Ovary (tissue), 9 donors: ENCODE results near the gene PTPN1. TPM values are rescaled to one million over a fixed set of nuclear protein-coding genes. Genes with fewer than 3 reads are reported as not detected.

Experiments
- DNase-seq, 5 donors: peaks; one replicate each; pipeline ENCODE4 v3.0.0-alpha.2; 2019 to 2020
- H3K27ac ChIP-seq, 2 donors: fragments of 200-600 bp; one replicate each; pipeline versions ENCODE4 v1.5.1 to v1.8.0; 2019 to 2022
- H3K27me3 ChIP-seq: fragments of 200-600 bp; one replicate; pipeline ENCODE4 v1.8.0; 2022
- H3K36me3 ChIP-seq: fragments of 200-600 bp; sonication (generic); one replicate; pipeline ENCODE4 v1.5.1; 2019
- H3K4me1 ChIP-seq: one replicate; pipeline ENCODE4 v1.8.1; 2013; ENCODE audit warnings: mild to moderate bottlenecking, moderate library complexity; ENCODE audit not compliant: insufficient read depth
- H3K4me3 ChIP-seq: fragments of 200-600 bp; sonication (generic); one replicate; pipeline ENCODE4 v1.5.1; 2017
- H3K9me3 ChIP-seq, 2 donors: fragments of 200-600 bp in 1 of 2; sonication (generic) in 1 of 2; one replicate each; pipeline versions ENCODE4 v1.5.1 to v1.8.1; 2013 to 2019; ENCODE audit warnings: mild to moderate bottlenecking in 1 of 2, moderate library complexity in 1 of 2
- CTCF ChIP-seq, 3 donors: fragments of 450-650 bp in 2 of 3; fragments of 200-600 bp in 1 of 3; IDR thresholded peaks; one replicate each; pipeline versions ENCODE4 v1.5.1 to v1.8.0; 2016 to 2022; ENCODE audit warnings: antibody characterized with exemption in 3 of 3, mild to moderate bottlenecking in 1 of 3
- EP300 ChIP-seq: sonication (generic); formaldehyde crosslinking; IDR thresholded peaks from one replicate; pipeline ENCODE4 v1.6.1; 2017; ENCODE audit warnings: antibody characterized with exemption
- POLR2A ChIP-seq: fragments of 450-650 bp; IDR thresholded peaks from one replicate; pipeline ENCODE4 v1.6.1; 2017; ENCODE audit warnings: antibody characterized with exemption, mild to moderate bottlenecking, moderate library complexity
- WGBS, 3 donors: extraction: QIAGEN DNeasy Blood & Tissue Kit in 1 of 3; methylation state at CpG; one replicate each; pipeline versions ENCODE4 v1.1.5 to v1.1.7; 2013 to 2017; 5-methylcytosine and 5-hydroxymethylcytosine counted together
- intact Hi-C, 4 donors: fragments of 100-400 bp; cut with DNase I; formaldehyde crosslinking; loops; one replicate each; pipeline versions ENCODE4 v1.11.0 to v1.15.1; 2022 to 2023
- polyA plus RNA-seq, 2 donors: library from polyadenylated mRNA; stranded (reverse); fragments of 200-250 nt in 1 of 2; fragments of 350-450 nt in 1 of 2; fragmentation: Illumina TruSeq in 1 of 2; extraction: RNeasy Lipid Tissue Mini Kit (QIAGEN cat#74804) in 1 of 2; gene quantifications; one replicate each; pipeline ENCODE4 v1.2.3, GENCODE V29; 2013 to 2014
- total RNA-seq, 7 donors: library from RNA; depleted of rRNA in 2 of 7; stranded (reverse); fragments of >200 nt in 2 of 7; fragmentation: NEBNext Ultra II Directional in 3 of 7; extraction: Animal tissue kit (Norgen Biotek cat#: 25700) in 3 of 7; gene quantifications; one replicate each; pipeline versions ENCODE4 v1.1.0 to v1.2.4, GENCODE V29; 2016 to 2023
- donor health status: DM: no; HTN: no; CAD: no; lungs with moderate emphysema.
- donor health status: DM: no; HTN: no; CAD: no.
- donor health status: Bipolar disorder and iron deficiency.
- donor health status: DM: yes; HTN: yes; CAD: no.
- donor health status: DM: no; HTN: no; CAD: no.
- donor health status: DM: yes; HTN: yes; CAD: no.

The PTPN1 gene
- total and polyA plus RNA-seq, 9 donors, result 17.6 to 36.7 (median 26.6) TPM

- Histone ChIP-seq H3K9me3 (no peaks in the 10 kb centered on the region), H3K4me3 (no peak overlapping the region), H3K27ac (no peak overlapping the region), H3K36me3 (no peaks in the 10 kb centered on the region), H3K27me3 (no peaks in the 10 kb centered on the region), H3K4me1 (no peaks in the 10 kb centered on the region)
- 58 to 66% (median 61%) methylated on average over 5 of the region's 5 CpGs for WGBS, 3 donors
- intact Hi-C loops, result loop anchor here in 2 of 4 donors (10.0 kb wide), 2 partner anchors 110 to 600 kb away; partner anchors contain the start of gene SNAI1 (in 1 of the 2)
- TF ChIP-seq EP300, result no peak
- no peak for TF ChIP-seq POLR2A
- no peak for TF ChIP-seq CTCF (IDR thresholded peaks at IDR 0.05)
- DNase-seq, result peak in 1 of 5 donors; percentile 35
Observed at GRCh38 chr20:50585214-50585613, 75.0 kb downstream of the PTPN1 start.

GRCh38 chr20:50585678-50586077, 75.5 kb downstream of the PTPN1 start:
- H3K9me3 ChIP-seq, result no peaks in the 10 kb centered on the region
- no peaks in the 10 kb centered on the region for H3K27me3 ChIP-seq
- intact Hi-C loops, result loop anchor here in 2 of 4 donors (10.0 kb wide), 2 partner anchors 111 to 601 kb away; partner anchors contain the start of gene SNAI1 (in 1 of the 2)
- TF ChIP-seq POLR2A (no peak), CTCF (IDR thresholded peaks at IDR 0.05) (no peak), EP300 (no peak)
- 93 to 94% (median 93%) methylated on average over 9 of the region's 9 CpGs for WGBS, 3 donors
- DNase-seq, result peak in 1 of 5 donors; percentile 27
- H3K27ac ChIP-seq, result no peak overlapping the region
- no peak overlapping the region for H3K4me3 ChIP-seq
- H3K4me1 ChIP-seq, result no peaks in the 10 kb centered on the region
- no peaks in the 10 kb centered on the region for H3K36me3 ChIP-seq

- peak in 1 of 5 donors; percentile 19 for DNase-seq
- TF ChIP-seq POLR2A (no peak), CTCF (IDR thresholded peaks at IDR 0.05) (no peak), EP300 (no peak)
- 73 to 86% (median 75%) methylated on average over 13 of the region's 13 CpGs for WGBS, 3 donors
- Histone ChIP-seq H3K4me1 (no peaks in the 10 kb centered on the region), H3K27me3 (no peaks in the 10 kb centered on the region), H3K9me3 (no peaks in the 10 kb centered on the region), H3K27ac (no peak overlapping the region), H3K36me3 (no peaks in the 10 kb centered on the region), H3K4me3 (no peak overlapping the region)
- intact Hi-C loops, result loop anchor here in 2 of 4 donors (10.0 kb wide), 2 partner anchors 112 to 602 kb away; partner anchors contain the start of gene SNAI1 (in 1 of the 2)
Observed at GRCh38 chr20:50586531-50587232, 76.5 kb downstream of the PTPN1 start.

- DNase-seq, result peak in 2 of 5 donors; percentile 41 to 45
- intact Hi-C loops, result loop anchor here in 2 of 4 donors (10.0 kb wide), 2 partner anchors 113 to 603 kb away; partner anchors contain the start of gene SNAI1 (in 1 of the 2)
- H3K27ac ChIP-seq, result no peak overlapping the region
Observed at GRCh38 chr20:50587291-50587961, 77.2 kb downstream of the PTPN1 start.

More at GRCh38 chr20:50587291-50587961, 77.2 kb downstream of the PTPN1 start:
- WGBS, 3 donors, result 86 to 90% (median 87%) methylated on average over 19 of the region's 19 CpGs
- no peak for TF ChIP-seq POLR2A
- TF ChIP-seq EP300, result no peak
- no peak for TF ChIP-seq CTCF (IDR thresholded peaks at IDR 0.05)
- no peaks in the 10 kb centered on the region for H3K36me3 ChIP-seq
- H3K4me1 ChIP-seq, result peaks cover 3% of the 10 kb centered on the region
- H3K27me3 ChIP-seq, result no peaks in the 10 kb centered on the region
- H3K4me3 ChIP-seq, result no peak overlapping the region
- no peaks in the 10 kb centered on the region for H3K9me3 ChIP-seq
